Measurements from ENCODE around the gene CNOT6. TPM values are rescaled to one million over a fixed set of nuclear protein-coding genes. Genes with fewer than 3 reads are reported as not detected.

CNOT6 gene
- total RNA-seq, 1 experiment from 2014 or later: 59.1 TPM

GRCh38 chr5:180555168-180555921 lies 61.2 kb downstream of the CNOT6 start:
- no peaks in the 10 kb centered on the region for H3K27me3 ChIP-seq (ENCODE audit: insufficient read depth, low read length)
- H3K36me3 ChIP-seq (ENCODE audit: control insufficient read depth in 1 of 2, insufficient read depth in 2 of 2, low read length in 2 of 2): peaks cover 4% of the 10 kb centered on the region in 2 experiments
- H3K27ac ChIP-seq (ENCODE audit: low read depth, low read length): no peak overlapping the region
- peaks cover 41% of the 10 kb centered on the region for H3K79me2 ChIP-seq (ENCODE audit: insufficient read depth, low read length)
- no peak overlapping the region for H2AFZ ChIP-seq (ENCODE audit: low read depth, low read length, poor library complexity, severe bottlenecking)
- no peak overlapping the region for H3K4me3 ChIP-seq (replicated peaks in 1 of 2; ENCODE audit: low read depth in 1 of 2, low read length in 2 of 2)
- TF ChIP-seq JUND (IDR thresholded peaks at IDR 0.05) (no peak), POLR2A (IDR thresholded peaks at IDR 0.05; ENCODE audit: borderline replicate concordance, extremely low read depth, insufficient read depth, insufficient read length) (no peak), ATF3 (IDR thresholded peaks at IDR 0.05) (no peak), TCF7L2 (IDR thresholded peaks at IDR 0.05; ENCODE audit: borderline replicate concordance, extremely low read depth, insufficient read depth, insufficient read length) (no peak), ELF1 (IDR thresholded peaks at IDR 0.05; ENCODE audit: borderline replicate concordance, low read depth) (no peak), CBX3 (IDR thresholded peaks at IDR 0.05; ENCODE audit: low read depth) (no peak), SP1 (IDR thresholded peaks at IDR 0.05; ENCODE audit: low read depth) (no peak), YY1 (IDR thresholded peaks at IDR 0.05; ENCODE audit: extremely low read depth, insufficient replicate concordance, low read depth, low read length) (no peak), SRF (IDR thresholded peaks at IDR 0.05; ENCODE audit: low read depth) (no peak)
- TF ChIP-seq, protein P1, sequence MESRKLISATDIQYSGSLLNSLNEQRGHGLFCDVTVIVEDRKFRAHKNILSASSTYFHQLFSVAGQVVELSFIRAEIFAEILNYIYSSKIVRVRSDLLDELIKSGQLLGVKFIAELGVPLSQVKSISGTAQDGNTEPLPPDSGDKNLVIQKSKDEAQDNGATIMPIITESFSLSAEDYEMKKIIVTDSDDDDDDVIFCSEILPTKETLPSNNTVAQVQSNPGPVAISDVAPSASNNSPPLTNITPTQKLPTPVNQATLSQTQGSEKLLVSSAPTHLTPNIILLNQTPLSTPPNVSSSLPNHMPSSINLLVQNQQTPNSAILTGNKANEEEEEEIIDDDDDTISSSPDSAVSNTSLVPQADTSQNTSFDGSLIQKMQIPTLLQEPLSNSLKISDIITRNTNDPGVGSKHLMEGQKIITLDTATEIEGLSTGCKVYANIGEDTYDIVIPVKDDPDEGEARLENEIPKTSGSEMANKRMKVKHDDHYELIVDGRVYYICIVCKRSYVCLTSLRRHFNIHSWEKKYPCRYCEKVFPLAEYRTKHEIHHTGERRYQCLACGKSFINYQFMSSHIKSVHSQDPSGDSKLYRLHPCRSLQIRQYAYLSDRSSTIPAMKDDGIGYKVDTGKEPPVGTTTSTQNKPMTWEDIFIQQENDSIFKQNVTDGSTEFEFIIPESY (IDR thresholded peaks at IDR 0.05; ENCODE audit: extremely low read depth, insufficient replicate concordance, low read length): no peak
- TF ChIP-seq, protein P2, sequence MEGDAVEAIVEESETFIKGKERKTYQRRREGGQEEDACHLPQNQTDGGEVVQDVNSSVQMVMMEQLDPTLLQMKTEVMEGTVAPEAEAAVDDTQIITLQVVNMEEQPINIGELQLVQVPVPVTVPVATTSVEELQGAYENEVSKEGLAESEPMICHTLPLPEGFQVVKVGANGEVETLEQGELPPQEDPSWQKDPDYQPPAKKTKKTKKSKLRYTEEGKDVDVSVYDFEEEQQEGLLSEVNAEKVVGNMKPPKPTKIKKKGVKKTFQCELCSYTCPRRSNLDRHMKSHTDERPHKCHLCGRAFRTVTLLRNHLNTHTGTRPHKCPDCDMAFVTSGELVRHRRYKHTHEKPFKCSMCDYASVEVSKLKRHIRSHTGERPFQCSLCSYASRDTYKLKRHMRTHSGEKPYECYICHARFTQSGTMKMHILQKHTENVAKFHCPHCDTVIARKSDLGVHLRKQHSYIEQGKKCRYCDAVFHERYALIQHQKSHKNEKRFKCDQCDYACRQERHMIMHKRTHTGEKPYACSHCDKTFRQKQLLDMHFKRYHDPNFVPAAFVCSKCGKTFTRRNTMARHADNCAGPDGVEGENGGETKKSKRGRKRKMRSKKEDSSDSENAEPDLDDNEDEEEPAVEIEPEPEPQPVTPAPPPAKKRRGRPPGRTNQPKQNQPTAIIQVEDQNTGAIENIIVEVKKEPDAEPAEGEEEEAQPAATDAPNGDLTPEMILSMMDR (IDR thresholded peaks at IDR 0.05 in 2 of 3, conservative IDR thresholded peaks at IDR 0.05 in 1 of 3; ENCODE audit: borderline replicate concordance in 1 of 3, insufficient read depth in 1 of 3, low read depth in 2 of 3, low read length in 2 of 3): no peak
- H3K9me3 ChIP-seq (ENCODE audit: control insufficient read depth in 1 of 2, insufficient read depth in 1 of 2, low read depth in 1 of 2, low read length in 2 of 2): no peaks in the 10 kb centered on the region
- ATAC-seq: no peak
- H3K4me2 ChIP-seq (ENCODE audit: low read length): no peak overlapping the region
- no peaks in the 10 kb centered on the region for H3K4me1 ChIP-seq (ENCODE audit: control insufficient read depth in 1 of 2, insufficient read depth in 2 of 2, low read length in 2 of 2)
- no peaks in the 10 kb centered on the region for H3K9me2 ChIP-seq (ENCODE audit: insufficient read depth)
- H3K9ac ChIP-seq (ENCODE audit: low read length): no peak overlapping the region
- ChIA-PET CTCF (no interaction called here), POLR2A (no interaction called here), RAD21 (ENCODE audit: low non-redundant PET in 1 of 2, low total read pairs in 2 of 2, uncharacterized antibody in 2 of 2, unreplicated experiment in 2 of 2) (no interaction called here)
- intact Hi-C loops (cut with micrococcal nuclease): no loop called here
- peaks cover 9% of the 10 kb centered on the region; the same call in 1 of the 2 replicates for H4K20me1 ChIP-seq (ENCODE audit: insufficient read depth)
- DNase-seq (ENCODE audit: low read depth, low spot score): no peak
- no TSS peak for BruUV-seq (replicated peaks)

Data from HCT116 (cell line).